Gastroesophageal sphincter (tissue), 4 donors: Measurements from ENCODE around the gene MBTPS1. TPM values are rescaled to one million over a fixed set of nuclear protein-coding genes. Genes with fewer than 3 reads are reported as not detected.

Experiments
- ATAC-seq: fragments of 150-250 bp; one replicate; pipeline ENCODE4 v1.9.1; 2016; ENCODE audit warnings: mild to moderate bottlenecking, moderate library complexity
- H3K27ac ChIP-seq, 4 donors: fragments of 200-600 bp; sonication (generic) in 3 of 4; 1 replicate in 3 of 4; 2 replicates in 1 of 4; pipeline ENCODE4 v1.5.1; 2016 to 2019
- H3K27me3 ChIP-seq: fragments of 200-600 bp; sonication (generic); one replicate; pipeline ENCODE4 v1.5.1; 2019
- H3K36me3 ChIP-seq, 2 donors: fragments of 200-600 bp; sonication (generic); one replicate each; pipeline ENCODE4 v1.5.1; 2019; ENCODE audit warnings: control low read depth in 1 of 2
- H3K4me1 ChIP-seq, 3 donors: fragments of 200-600 bp; sonication (generic); 1 replicate in 2 of 3; 2 replicates in 1 of 3; pipeline ENCODE4 v1.5.1; 2016 to 2019; ENCODE audit warnings: control low read depth in 2 of 3
- H3K4me3 ChIP-seq, 2 donors: fragments of 200-600 bp; sonication (generic); one replicate each; pipeline ENCODE4 v1.5.1; 2019; ENCODE audit warnings: mild to moderate bottlenecking in 1 of 2, moderate library complexity in 1 of 2
- H3K9me3 ChIP-seq, 3 donors: fragments of 200-600 bp; sonication (generic); one replicate each; pipeline ENCODE4 v1.5.1; 2017 to 2019; ENCODE audit warnings: control low read depth in 2 of 3
- EP300 ChIP-seq: sonication (generic); formaldehyde crosslinking; IDR thresholded peaks from one replicate; pipeline ENCODE4 v1.6.1; 2017; ENCODE audit warnings: antibody characterized with exemption, mild to moderate bottlenecking
- POLR2A ChIP-seq, 2 donors: fragments of 450-650 bp; IDR thresholded peaks; one replicate each; pipeline ENCODE4 v1.6.1; 2017; ENCODE audit warnings: antibody characterized with exemption in 2 of 2, mild to moderate bottlenecking in 2 of 2, moderate library complexity in 1 of 2
- POLR2AphosphoS5 ChIP-seq: sonication (generic); formaldehyde crosslinking; IDR thresholded peaks from one replicate; pipeline ENCODE4 v1.6.1; 2017; ENCODE audit warnings: antibody characterized with exemption
- WGBS, 2 donors: methylation state at CpG; one replicate each; pipeline ENCODE4 v1.1.5; 2018; ENCODE audit warnings: low coverage in 1 of 2; 5-methylcytosine and 5-hydroxymethylcytosine counted together
- total RNA-seq, 4 donors: library from RNA; depleted of rRNA; stranded (reverse); fragments of >200 nt; gene quantifications; one replicate each; pipeline ENCODE4 v1.1.0, GENCODE V29; 2016
- TF ChIP-seq, protein P1 (sequence below), 4 experiments: fragments of 200-600 bp in 2 of 4; fragments of 450-650 bp in 2 of 4; sonication (generic) in 1 of 4; IDR thresholded peaks; one replicate each; pipeline ENCODE4 v1.5.1; 2017 to 2019; ENCODE audit warnings: antibody characterized with exemption in 4 of 4, mild to moderate bottlenecking in 2 of 4, moderate library complexity in 2 of 4

MBTPS1 gene
- total RNA-seq, 4 donors from 2014 or later: 84.0 to 98.6 (median 90.9) TPM

DNA sequence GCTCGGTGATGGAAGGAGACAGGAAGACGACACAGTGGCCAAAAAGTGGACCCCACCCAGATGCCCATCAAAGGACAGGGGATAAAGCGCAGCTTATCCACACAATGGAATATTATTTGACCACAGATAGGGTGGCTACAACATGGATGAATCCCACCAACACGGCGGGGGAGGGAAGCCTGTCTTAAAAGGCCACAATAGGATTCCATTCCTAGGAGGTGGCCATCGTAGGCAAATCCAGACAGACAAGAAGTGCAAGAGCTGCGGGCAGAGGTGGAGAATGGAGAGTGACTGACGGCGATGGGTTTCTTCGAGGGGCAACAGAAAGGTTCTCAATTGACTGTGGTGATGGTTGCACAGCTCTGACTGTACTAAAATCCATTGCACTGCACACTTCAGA lies 90.1 kb downstream of the MBTPS1 start:
- no peaks in the 10 kb centered on the region for H3K4me1 ChIP-seq
- peaks cover 0 to 7% (median 0%) of the 10 kb centered on the region in 3 donors for H3K9me3 ChIP-seq
- ATAC-seq: no peak
- H3K27ac ChIP-seq: no peak overlapping the region
- no peak overlapping the region for H3K4me3 ChIP-seq
- no peaks in the 10 kb centered on the region for H3K27me3 ChIP-seq
- no peaks in the 10 kb centered on the region for H3K36me3 ChIP-seq
- WGBS, 2 donors: 85 to 94% methylated on average over 6 to 7 of the region's 10 CpGs
- TF ChIP-seq POLR2AphosphoS5: no peak
- TF ChIP-seq, protein P1, sequence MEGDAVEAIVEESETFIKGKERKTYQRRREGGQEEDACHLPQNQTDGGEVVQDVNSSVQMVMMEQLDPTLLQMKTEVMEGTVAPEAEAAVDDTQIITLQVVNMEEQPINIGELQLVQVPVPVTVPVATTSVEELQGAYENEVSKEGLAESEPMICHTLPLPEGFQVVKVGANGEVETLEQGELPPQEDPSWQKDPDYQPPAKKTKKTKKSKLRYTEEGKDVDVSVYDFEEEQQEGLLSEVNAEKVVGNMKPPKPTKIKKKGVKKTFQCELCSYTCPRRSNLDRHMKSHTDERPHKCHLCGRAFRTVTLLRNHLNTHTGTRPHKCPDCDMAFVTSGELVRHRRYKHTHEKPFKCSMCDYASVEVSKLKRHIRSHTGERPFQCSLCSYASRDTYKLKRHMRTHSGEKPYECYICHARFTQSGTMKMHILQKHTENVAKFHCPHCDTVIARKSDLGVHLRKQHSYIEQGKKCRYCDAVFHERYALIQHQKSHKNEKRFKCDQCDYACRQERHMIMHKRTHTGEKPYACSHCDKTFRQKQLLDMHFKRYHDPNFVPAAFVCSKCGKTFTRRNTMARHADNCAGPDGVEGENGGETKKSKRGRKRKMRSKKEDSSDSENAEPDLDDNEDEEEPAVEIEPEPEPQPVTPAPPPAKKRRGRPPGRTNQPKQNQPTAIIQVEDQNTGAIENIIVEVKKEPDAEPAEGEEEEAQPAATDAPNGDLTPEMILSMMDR (IDR thresholded peaks at IDR 0.05): no peak
- no peak for TF ChIP-seq EP300
- TF ChIP-seq POLR2A (IDR thresholded peaks at IDR 0.05): no peak

DNA sequence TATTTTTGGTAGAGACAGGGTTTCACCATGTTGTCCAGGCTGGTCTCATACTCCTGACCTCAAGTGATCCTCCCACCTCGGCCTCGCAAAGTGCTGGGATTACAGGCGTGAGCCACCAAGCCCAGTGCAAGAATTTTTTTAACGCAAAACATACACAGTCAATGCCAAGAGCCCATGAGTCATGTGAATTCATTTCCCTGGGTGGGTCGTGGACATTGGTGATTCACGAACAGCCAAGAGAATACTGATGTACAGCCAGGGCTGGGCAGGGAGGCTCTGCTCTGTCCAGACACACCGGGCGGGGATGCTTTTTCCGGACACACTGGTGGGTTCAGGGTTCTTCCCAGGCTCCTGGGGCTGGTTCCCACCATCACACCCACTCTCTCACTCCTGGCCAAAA lies 91.9 kb downstream of the MBTPS1 start:
- peak; percentile 80 for ATAC-seq
- H3K9me3 ChIP-seq: peaks cover 0 to 14% (median 0%) of the 10 kb centered on the region in 3 donors
- TF ChIP-seq POLR2AphosphoS5 (no peak), POLR2A (IDR thresholded peaks at IDR 0.05) (no peak), EP300 (no peak)
- TF ChIP-seq, protein P1 (IDR thresholded peaks at IDR 0.05): no peak
- H3K36me3 ChIP-seq: no peaks in the 10 kb centered on the region
- H3K4me1 ChIP-seq: no peaks in the 10 kb centered on the region
- WGBS, 2 donors: 71 to 78% methylated on average over 3 to 4 of the region's 9 CpGs
- no peaks in the 10 kb centered on the region for H3K27me3 ChIP-seq
- H3K4me3 ChIP-seq: no peak overlapping the region
- H3K27ac ChIP-seq: no peak overlapping the region

DNA sequence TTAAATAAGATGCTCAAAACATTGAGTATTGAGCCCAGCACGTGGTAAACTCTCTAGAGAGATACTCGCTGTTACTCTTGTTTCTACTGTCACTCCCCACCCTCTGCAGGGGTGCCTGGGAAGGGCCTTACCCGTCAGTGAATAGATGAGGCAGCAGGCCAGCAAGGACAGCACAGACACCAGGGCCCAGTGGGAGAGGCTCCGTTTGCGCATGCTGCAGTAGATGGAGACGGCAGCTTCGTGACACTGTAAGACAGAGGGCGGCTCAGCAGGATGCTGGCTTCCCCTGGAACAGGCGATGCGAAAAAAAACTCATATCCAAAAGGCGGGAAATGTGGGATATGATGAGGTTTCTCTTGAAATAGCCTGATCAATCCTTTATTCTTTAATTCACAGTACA lies 94.1 kb downstream of the MBTPS1 start:
- Histone ChIP-seq H3K4me1 (no peaks in the 10 kb centered on the region), H3K9me3 (peaks cover 0 to 14% (median 0%) of the 10 kb centered on the region in 3 donors), H3K27me3 (no peaks in the 10 kb centered on the region), H3K36me3 (no peaks in the 10 kb centered on the region), H3K27ac (no peak overlapping the region), H3K4me3 (no peak overlapping the region)
- no peak for TF ChIP-seq EP300
- no peak for TF ChIP-seq POLR2A (IDR thresholded peaks at IDR 0.05)
- no peak for TF ChIP-seq POLR2AphosphoS5
- TF ChIP-seq, protein P1 (IDR thresholded peaks at IDR 0.05): no peak
- WGBS, 2 donors: 54 to 100% methylated on average over 3 to 9 of the region's 11 CpGs
- no peak for ATAC-seq

DNA sequence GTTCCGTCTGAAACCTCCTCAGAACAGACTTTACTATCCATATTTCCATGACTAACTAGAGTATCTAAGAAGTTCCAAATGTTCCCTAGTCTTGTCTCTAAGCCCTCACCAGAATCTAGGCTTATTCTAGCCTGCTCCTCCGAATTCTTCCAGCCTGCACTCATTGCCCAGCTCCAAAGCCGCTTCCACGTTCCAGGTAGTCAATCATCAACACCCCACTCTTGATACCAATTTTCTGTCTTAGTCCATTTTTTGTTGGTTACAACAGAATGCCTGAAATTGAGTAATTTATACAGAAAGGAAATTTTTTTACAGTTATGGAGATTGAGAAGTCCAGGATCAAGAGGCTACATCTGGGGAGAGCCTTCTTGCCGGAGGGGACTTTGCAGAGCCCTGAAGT lies 95.3 kb downstream of the MBTPS1 start:
- Histone ChIP-seq H3K9me3 (peaks cover 0 to 14% (median 0%) of the 10 kb centered on the region in 3 donors), H3K36me3 (no peaks in the 10 kb centered on the region), H3K4me1 (no peaks in the 10 kb centered on the region), H3K27me3 (no peaks in the 10 kb centered on the region), H3K27ac (no peak overlapping the region), H3K4me3 (no peak overlapping the region)
- TF ChIP-seq, protein P1 (IDR thresholded peaks at IDR 0.05): no peak
- TF ChIP-seq POLR2A (IDR thresholded peaks at IDR 0.05) (no peak), EP300 (no peak), POLR2AphosphoS5 (no peak)
- 93 to 97% methylated on average over 3 to 5 of the region's 5 CpGs for WGBS, 2 donors
- ATAC-seq: no peak

DNA sequence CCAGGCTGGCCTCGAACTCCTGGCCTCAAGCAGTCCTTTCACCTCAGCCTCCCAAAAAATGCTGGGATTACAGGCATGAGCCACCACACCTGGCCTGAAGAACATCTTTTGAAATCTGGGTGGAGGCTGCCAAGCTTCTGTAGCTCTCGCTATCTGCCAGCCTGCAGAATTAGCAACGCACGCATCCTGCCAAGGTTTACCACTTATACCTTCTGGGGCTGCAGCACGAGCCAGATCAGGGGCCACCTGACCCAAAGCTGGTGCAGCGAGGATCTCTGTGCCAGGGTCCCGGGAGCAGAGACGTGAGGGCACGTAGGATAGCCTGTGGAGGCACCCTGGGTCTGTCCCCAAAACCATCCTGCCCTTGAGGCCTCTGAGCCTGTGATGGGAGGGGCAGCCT lies 96.4 kb downstream of the MBTPS1 start:
- no peak for ATAC-seq

More for the DNA sequence above, 96.4 kb downstream of the MBTPS1 start:
- Histone ChIP-seq H3K4me1 (no peaks in the 10 kb centered on the region), H3K27ac (no peak overlapping the region), H3K36me3 (no peaks in the 10 kb centered on the region), H3K4me3 (no peak overlapping the region), H3K9me3 (peaks cover 0 to 14% (median 0%) of the 10 kb centered on the region in 3 donors), H3K27me3 (peaks cover under 1% of the 10 kb centered on the region)
- WGBS, 2 donors: 100% methylated on average over 1 to 3 of the region's 9 CpGs
- TF ChIP-seq EP300 (no peak), POLR2AphosphoS5 (no peak), POLR2A (IDR thresholded peaks at IDR 0.05) (no peak)
- TF ChIP-seq, protein P1 (IDR thresholded peaks at IDR 0.05): no peak
